Sigmoid colon (tissue), 7 donors: ENCODE results near the gene SPAG16. TPM values are rescaled to one million over a fixed set of nuclear protein-coding genes. Genes with fewer than 3 reads are reported as not detected.

Source experiments
- DNase-seq: peaks from one replicate; pipeline ENCODE4 v3.0.0-alpha.2; 2019
- H3K27ac ChIP-seq, 4 donors: fragments of 200-600 bp; sonication (generic); one replicate each; pipeline ENCODE4 v1.5.1; 2016 to 2019; ENCODE audit warnings: mild to moderate bottlenecking in 1 of 4
- H3K27me3 ChIP-seq, 3 donors: fragments of 200-600 bp; sonication (generic); one replicate each; pipeline ENCODE4 v1.5.1; 2019; ENCODE audit warnings: mild to moderate bottlenecking in 1 of 3
- H3K36me3 ChIP-seq, 4 donors: fragments of 200-600 bp; sonication (generic); one replicate each; pipeline ENCODE4 v1.5.1; 2016 to 2019
- H3K4me1 ChIP-seq, 4 donors: fragments of 200-600 bp; sonication (generic); one replicate each; pipeline ENCODE4 v1.5.1; 2017 to 2019
- H3K4me3 ChIP-seq, 4 donors: fragments of 200-600 bp; sonication (generic); one replicate each; pipeline ENCODE4 v1.5.1; 2017 to 2019; ENCODE audit warnings: mild to moderate bottlenecking in 2 of 4, moderate library complexity in 1 of 4
- H3K9me3 ChIP-seq, 4 donors: fragments of 200-600 bp in 3 of 4; sonication (generic) in 3 of 4; one replicate each; pipeline versions ENCODE4 v1.5.1 to v1.6.1; 2013 to 2019
- CTCF ChIP-seq, 4 experiments: fragments of 450-650 bp in 3 of 4; fragments of 200-600 bp in 1 of 4; IDR thresholded peaks; one replicate each; pipeline ENCODE4 v1.5.1; 2016 to 2019; ENCODE audit warnings: antibody characterized with exemption in 4 of 4, mild to moderate bottlenecking in 3 of 4, moderate library complexity in 2 of 4
- EP300 ChIP-seq, 4 donors: sonication (generic); formaldehyde crosslinking; IDR thresholded peaks; one replicate each; pipeline ENCODE4 v1.6.1; 2017; ENCODE audit warnings: antibody characterized with exemption in 4 of 4
- POLR2A ChIP-seq, 2 donors: fragments of 450-650 bp; IDR thresholded peaks; one replicate each; pipeline ENCODE4 v1.6.1; 2016; ENCODE audit warnings: antibody characterized with exemption in 2 of 2, mild to moderate bottlenecking in 2 of 2, moderate library complexity in 2 of 2
- POLR2AphosphoS5 ChIP-seq, 4 donors: sonication (generic); formaldehyde crosslinking; IDR thresholded peaks; one replicate each; pipeline ENCODE4 v1.6.1; 2017; ENCODE audit warnings: antibody characterized with exemption in 4 of 4
- WGBS, 2 donors: extraction: QIAGEN DNeasy Blood & Tissue Kit; methylation state at CpG; one replicate each; pipeline ENCODE4 v1.1.7; 2013; 5-methylcytosine and 5-hydroxymethylcytosine counted together
- intact Hi-C: fragments of 100-400 bp; cut with DNase I; formaldehyde crosslinking; loops from one replicate; pipeline ENCODE4 v1.15.1; 2023
- polyA plus RNA-seq, 3 donors: library from polyadenylated mRNA; stranded (reverse); fragments of 200-250 nt; gene quantifications; one replicate each; pipeline ENCODE4 v1.2.3, GENCODE V29; 2013
- total RNA-seq, 4 donors: library from RNA; depleted of rRNA; stranded (reverse); fragments of >200 nt; gene quantifications; one replicate each; pipeline ENCODE4 v1.1.0, GENCODE V29; 2016
- donor health status: healthy with polysubstance abuse.
- donor health status: Bipolar disorder and iron deficiency.
- donor health status: healthy.

The SPAG16 gene
- total and polyA plus RNA-seq, 7 donors: 13.1 to 70.3 (median 36.0) TPM

- intact Hi-C loops: no loop called here
- no peak overlapping the region for H3K4me3 ChIP-seq
- no peaks in the 10 kb centered on the region for H3K4me1 ChIP-seq
These were observed 872.7 kb downstream of the SPAG16 start for GRCh38 chr2:214156971-214157370.

GRCh38 chr2:214158851-214159250 lies 874.6 kb downstream of the SPAG16 start:
- Histone ChIP-seq H3K27ac (no peak overlapping the region), H3K36me3 (no peaks in the 10 kb centered on the region), H3K4me1 (no peaks in the 10 kb centered on the region), H3K9me3 (no peaks in the 10 kb centered on the region), H3K4me3 (no peak overlapping the region), H3K27me3 (no peaks in the 10 kb centered on the region)
- 94% methylated on average over 1 of the region's 1 CpG for WGBS, 2 donors
- DNase-seq: no peak
- intact Hi-C loops: no loop called here
- no peak for TF ChIP-seq EP300 (IDR thresholded peaks at IDR 0.05)
- TF ChIP-seq CTCF (IDR thresholded peaks at IDR 0.05): no peak
- TF ChIP-seq POLR2A (IDR thresholded peaks at IDR 0.05): no peak
- no peak for TF ChIP-seq POLR2AphosphoS5 (IDR thresholded peaks at IDR 0.05)

More at GRCh38 chr2:214156971-214157370, 872.7 kb downstream of the SPAG16 start:
- no peak for DNase-seq
- H3K9me3 ChIP-seq: no peaks in the 10 kb centered on the region
- H3K27me3 ChIP-seq: no peaks in the 10 kb centered on the region
- no peaks in the 10 kb centered on the region for H3K36me3 ChIP-seq
- WGBS, 2 donors: 85 to 97% methylated on average over 1 of the region's 1 CpG
- no peak overlapping the region for H3K27ac ChIP-seq
- TF ChIP-seq EP300 (IDR thresholded peaks at IDR 0.05) (no peak), POLR2AphosphoS5 (IDR thresholded peaks at IDR 0.05) (no peak), POLR2A (IDR thresholded peaks at IDR 0.05) (no peak), CTCF (IDR thresholded peaks at IDR 0.05) (no peak)

GRCh38 chr2:214169281-214169680 lies 885.0 kb downstream of the SPAG16 start:
- Histone ChIP-seq H3K9me3 (no peaks in the 10 kb centered on the region), H3K27me3 (no peaks in the 10 kb centered on the region), H3K36me3 (no peaks in the 10 kb centered on the region), H3K4me1 (no peaks in the 10 kb centered on the region), H3K27ac (no peak overlapping the region), H3K4me3 (no peak overlapping the region)
- DNase-seq: no peak
- 68 to 76% methylated on average over 5 of the region's 5 CpGs for WGBS, 2 donors
- intact Hi-C loops: no loop called here
- TF ChIP-seq POLR2AphosphoS5 (IDR thresholded peaks at IDR 0.05): no peak
- no peak for TF ChIP-seq CTCF (IDR thresholded peaks at IDR 0.05)
- no peak for TF ChIP-seq EP300 (IDR thresholded peaks at IDR 0.05)
- no peak for TF ChIP-seq POLR2A (IDR thresholded peaks at IDR 0.05)

- no peaks in the 10 kb centered on the region for H3K36me3 ChIP-seq
- WGBS, 2 donors: 60 to 67% methylated on average over 2 of the region's 2 CpGs
- no peaks in the 10 kb centered on the region for H3K9me3 ChIP-seq
- H3K27ac ChIP-seq: no peak overlapping the region
- intact Hi-C loops: no loop called here
- no peak for DNase-seq
- no peak overlapping the region for H3K4me3 ChIP-seq
- TF ChIP-seq POLR2AphosphoS5 (IDR thresholded peaks at IDR 0.05) (no peak), EP300 (IDR thresholded peaks at IDR 0.05) (no peak), CTCF (IDR thresholded peaks at IDR 0.05) (no peak), POLR2A (IDR thresholded peaks at IDR 0.05) (no peak)
- H3K4me1 ChIP-seq: no peaks in the 10 kb centered on the region
- no peaks in the 10 kb centered on the region for H3K27me3 ChIP-seq
These were observed 885.5 kb downstream of the SPAG16 start for GRCh38 chr2:214169736-214170135.

GRCh38 chr2:214174563-214174962 lies 890.3 kb downstream of the SPAG16 start:
- H3K27ac ChIP-seq: no peak overlapping the region
- H3K4me1 ChIP-seq: peaks cover 0 to 9% (median 0%) of the 10 kb centered on the region in 4 donors
- no peaks in the 10 kb centered on the region for H3K9me3 ChIP-seq
- DNase-seq: no peak
- H3K36me3 ChIP-seq: no peaks in the 10 kb centered on the region
- intact Hi-C loops: no loop called here
- TF ChIP-seq EP300 (IDR thresholded peaks at IDR 0.05) (no peak), CTCF (IDR thresholded peaks at IDR 0.05) (no peak), POLR2A (IDR thresholded peaks at IDR 0.05) (no peak), POLR2AphosphoS5 (IDR thresholded peaks at IDR 0.05) (no peak)
- H3K27me3 ChIP-seq: no peaks in the 10 kb centered on the region
- no peak overlapping the region for H3K4me3 ChIP-seq
- WGBS, 2 donors: 14 to 38% methylated on average over 1 of the region's 1 CpG
